ENCODE data around the gene PRODH2. TPM values are rescaled to one million over a fixed set of nuclear protein-coding genes. Genes with fewer than 3 reads are reported as not detected.

The PRODH2 gene
- total RNA-seq, 1 donor, result not detected

DNA sequence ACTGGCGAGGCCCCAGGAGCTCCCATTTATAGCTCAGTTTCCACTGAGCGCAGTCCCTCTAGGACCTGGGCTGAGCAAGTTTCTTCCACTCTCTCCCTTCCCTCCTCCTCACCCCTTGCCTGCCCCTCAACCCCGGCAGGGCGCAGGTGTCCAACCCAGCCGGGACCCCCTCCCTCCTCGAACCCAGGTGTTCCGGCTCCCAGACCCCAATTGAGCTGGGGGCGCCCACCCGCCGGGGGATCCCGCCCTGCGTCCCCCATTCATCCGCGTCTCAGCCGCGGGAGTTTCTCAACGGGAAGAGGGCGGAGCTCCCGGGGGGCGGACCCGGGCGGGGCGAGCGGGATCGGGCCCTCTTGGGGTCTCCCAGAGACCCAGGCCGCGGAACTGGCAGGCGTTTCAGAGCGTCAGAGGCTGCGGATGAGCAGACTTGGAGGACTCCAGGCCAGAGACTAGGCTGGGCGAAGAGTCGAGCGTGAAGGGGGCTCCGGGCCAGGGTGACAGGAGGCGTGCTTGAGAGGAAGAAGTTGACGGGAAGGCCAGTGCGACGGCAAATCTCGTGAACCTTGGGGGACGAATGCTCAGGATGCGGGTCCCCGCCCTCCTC is 44.0 kb upstream of the PRODH2 start, which contains the start of gene KIRREL2:
Gene KIRREL2, plus strand, starts transcription at position 366 of the 604 bp plus-strand sequence. Its CDS starts 209 bp downstream, at position 575.
- no peak for DNase-seq (ENCODE audit: low read depth)
- TF ChIP-seq CTCF (IDR thresholded peaks at IDR 0.05; ENCODE audit: insufficient read depth, low read depth, low read length), result no peak
- H3K4me3 ChIP-seq (ENCODE audit: low read depth, low read length), result peak within 1 kb of the TSS; percentile 56

DNA sequence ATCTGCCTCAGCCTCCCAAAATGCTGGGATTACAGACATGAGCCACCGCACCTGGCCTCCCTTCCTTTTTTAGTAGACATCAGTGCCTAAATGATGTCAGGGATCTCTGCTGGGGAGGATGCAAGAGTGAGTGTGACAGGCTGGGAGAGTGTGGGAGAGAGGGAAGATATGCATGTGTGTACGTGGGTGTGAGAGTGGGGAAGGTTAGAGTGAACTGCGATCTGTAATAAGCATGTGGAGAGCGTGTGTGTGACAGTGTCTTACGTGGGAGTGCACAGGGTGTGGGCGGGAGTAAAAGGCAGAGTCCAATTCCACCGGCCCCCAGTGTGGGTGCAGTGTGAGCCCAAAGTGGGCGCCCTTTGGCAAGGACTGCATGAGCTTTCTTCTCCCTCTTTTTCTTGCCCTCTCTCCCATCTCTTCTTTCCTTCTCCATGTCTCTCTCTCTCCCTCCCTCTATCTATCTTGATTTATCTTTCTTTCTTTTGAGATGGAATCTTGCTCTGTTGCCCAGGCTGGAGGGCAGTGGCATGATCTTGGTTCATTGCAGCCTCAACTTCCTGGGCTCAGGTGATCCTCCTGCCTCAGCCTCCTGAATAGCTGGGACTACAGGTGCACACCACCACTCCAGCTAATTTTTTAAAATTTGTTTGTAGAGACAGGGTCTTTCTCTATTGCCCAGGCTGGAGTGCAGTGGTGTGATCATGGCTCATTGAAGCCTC is 40.6 kb upstream of the PRODH2 start:
- no peak for TF ChIP-seq CTCF (IDR thresholded peaks at IDR 0.05; ENCODE audit: insufficient read depth, low read depth, low read length)
- no peak for DNase-seq (ENCODE audit: low read depth)
- H3K4me3 ChIP-seq (ENCODE audit: low read depth, low read length), result no peak overlapping the region

DNA sequence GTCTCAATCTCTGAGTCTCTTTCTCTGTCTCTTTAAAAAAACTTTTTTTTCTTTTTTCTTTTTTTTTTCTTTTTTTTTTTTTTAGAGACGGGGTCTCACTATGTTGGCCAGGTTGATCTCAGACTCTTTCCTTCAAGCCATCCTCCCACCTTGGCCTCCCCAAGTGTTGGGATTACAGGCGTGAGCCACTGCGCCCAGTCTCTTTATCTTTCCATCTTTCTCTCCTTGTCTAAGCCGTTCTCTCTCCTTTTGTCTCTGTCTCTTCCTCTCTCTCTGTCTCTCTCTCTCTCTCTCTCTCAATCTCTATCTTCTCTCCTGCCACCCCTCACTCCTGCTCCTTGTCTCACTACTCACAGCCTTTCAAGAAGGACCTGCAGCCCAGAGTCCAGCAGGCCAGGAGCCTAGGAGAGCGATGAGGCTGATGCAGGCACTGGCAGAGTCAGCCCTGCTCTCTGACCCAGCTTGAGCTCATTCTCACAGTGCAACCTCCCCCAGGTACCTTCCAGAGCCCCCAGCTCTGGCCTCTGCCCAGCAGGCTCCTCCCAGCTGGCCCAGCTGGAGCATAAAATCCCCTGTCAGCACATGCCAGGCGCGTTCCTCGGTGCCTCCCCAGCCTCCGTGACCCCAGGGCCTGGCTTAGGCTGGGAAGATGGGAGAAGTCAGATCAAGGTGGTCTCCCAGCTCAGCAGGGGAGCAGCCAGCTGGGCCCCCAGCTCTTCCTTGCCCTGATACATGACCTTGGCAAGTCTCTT is 39.6 kb upstream of the PRODH2 start, which contains the start of gene NPHS1:
Gene NPHS1, minus strand, starts transcription at position 476 of the 752 bp plus-strand sequence. CDS start 667 bp downstream, outside the sequence.
- no peak for DNase-seq (ENCODE audit: low read depth)
- TF ChIP-seq CTCF (IDR thresholded peaks at IDR 0.05; ENCODE audit: insufficient read depth, low read depth, low read length), result no peak
- no peak within 1 kb of the TSS for H3K4me3 ChIP-seq (ENCODE audit: low read depth, low read length)

GRCh38 chr19:35851213-35852028 is 38.8 kb upstream of the PRODH2 start:
- no peak for TF ChIP-seq CTCF (IDR thresholded peaks at IDR 0.05; ENCODE audit: insufficient read depth, low read depth, low read length)
- H3K4me3 ChIP-seq (ENCODE audit: low read depth, low read length), result no peak overlapping the region
- DNase-seq (ENCODE audit: low read depth), result no peak

DNA sequence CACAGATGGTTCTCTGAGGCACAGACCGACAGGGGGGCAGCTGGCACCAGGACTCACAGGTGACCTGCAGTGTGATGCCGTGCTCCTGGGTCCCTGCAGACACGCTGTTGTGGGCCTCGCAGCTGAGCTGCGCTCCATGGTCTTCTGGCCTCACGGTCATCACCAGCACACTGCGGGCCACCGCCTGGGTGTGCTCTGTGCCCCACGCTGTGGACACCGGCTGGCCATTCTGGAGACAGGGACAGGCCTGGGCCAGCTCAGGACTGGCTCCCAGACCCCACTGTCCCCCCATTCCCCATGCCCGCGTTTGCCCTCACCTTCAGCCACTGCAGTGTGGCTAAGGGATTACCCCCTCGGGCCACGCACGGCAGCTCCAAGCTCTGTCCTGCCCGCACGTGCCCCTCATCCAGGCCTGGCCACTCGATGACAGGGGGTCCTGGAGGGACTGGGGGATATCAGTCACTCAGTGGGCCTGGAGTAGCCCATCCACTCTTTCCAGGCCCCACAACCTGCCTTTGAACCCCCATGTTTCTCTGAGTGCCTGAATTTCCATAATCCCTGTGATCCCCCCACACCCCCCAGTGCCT is 36.4 kb upstream of the PRODH2 start:
- no peak overlapping the region for H3K4me3 ChIP-seq (ENCODE audit: low read depth, low read length)
- DNase-seq (ENCODE audit: low read depth), result no peak
- no peak for TF ChIP-seq CTCF (IDR thresholded peaks at IDR 0.05; ENCODE audit: insufficient read depth, low read depth, low read length)

GRCh38 chr19:35848486-35848885 is 35.8 kb upstream of the PRODH2 start:
- no peak overlapping the region for H3K4me3 ChIP-seq (ENCODE audit: low read depth, low read length)
- no peak for DNase-seq (ENCODE audit: low read depth)
- TF ChIP-seq CTCF (IDR thresholded peaks at IDR 0.05; ENCODE audit: insufficient read depth, low read depth, low read length), result no peak

All from fibroblast of villous mesenchyme (primary cell).